Chondrocyte (in vitro differentiated cells): ENCODE measurements around the gene RASD1. TPM values are rescaled to one million over a fixed set of nuclear protein-coding genes. Genes with fewer than 3 reads are reported as not detected.
"Not testable (repeated sequence)": the region's sequence is repeated elsewhere in the genome, so short reads cannot be mapped to it uniquely, and the experiment has no call there.

Experiments
- DNase-seq: peaks from one replicate; pipeline ENCODE4 v3.0.0; 2021; ENCODE audit warnings: mixed read lengths, low spot score
- H3K27ac Mint-ChIP-seq: one replicate; pipeline ENCODE4 v1.8.0; 2021; ENCODE audit warnings: mild to moderate bottlenecking, moderate library complexity, mixed read lengths; ENCODE audit not compliant: unreplicated experiment
- H3K27me3 Mint-ChIP-seq: 2 replicates; pipeline ENCODE4 v1.8.0; 2021; ENCODE audit warnings: low read depth, mixed read lengths
- H3K36me3 Mint-ChIP-seq: 2 replicates; pipeline ENCODE4 v1.8.0; 2021; ENCODE audit warnings: low read depth, mixed read lengths
- H3K4me1 Mint-ChIP-seq: 2 replicates; pipeline ENCODE4 v1.8.0; 2021; ENCODE audit warnings: low read depth, mild to moderate bottlenecking, mixed read lengths
- H3K4me3 Mint-ChIP-seq: one replicate; pipeline ENCODE4 v1.8.0; 2021; ENCODE audit warnings: mild to moderate bottlenecking, moderate library complexity, mixed read lengths; ENCODE audit not compliant: unreplicated experiment
- H3K9me3 Mint-ChIP-seq: 2 replicates; pipeline ENCODE4 v1.8.0; 2021; ENCODE audit warnings: low read depth, mixed read lengths
- total RNA-seq: library from RNA; stranded (reverse); gene quantifications from 3 replicates; pipeline ENCODE4 v1.2.1, GENCODE V29; 2021
- TF ChIP-seq, protein P1 (sequence below): fragments of 200-600 bp; sonication (generic); IDR thresholded peaks from 2 replicates; pipeline ENCODE4 v1.5.0; 2021; ENCODE audit warnings: antibody characterized with exemption, mild to moderate bottlenecking, moderate library complexity

The RASD1 gene
- total RNA-seq, 1 donor from 2014 or later = 0.42 TPM

DNA sequence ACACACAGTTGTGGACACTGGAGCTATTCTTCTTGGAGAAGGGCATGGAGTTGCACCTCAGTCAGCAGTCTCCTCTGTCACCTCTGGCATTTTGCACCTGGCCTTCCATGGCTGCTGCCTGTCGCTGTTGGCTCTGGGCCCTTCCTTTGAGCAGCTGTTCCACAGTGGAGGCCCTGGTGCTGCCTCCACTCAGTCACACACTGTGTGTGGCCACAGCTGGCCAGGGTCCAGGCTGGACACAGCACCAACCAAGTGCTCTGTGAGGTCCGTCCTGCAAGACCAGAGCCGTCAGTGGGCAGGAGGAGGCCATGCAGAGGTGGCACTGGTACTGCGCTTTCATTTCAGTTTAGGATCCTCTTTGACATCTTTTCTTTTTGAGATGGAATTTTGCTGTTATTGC lies 41.0 kb downstream of the RASD1 start:
- H3K4me3 Mint-ChIP-seq = no peak overlapping the region
- H3K4me1 Mint-ChIP-seq = no peaks in the 10 kb centered on the region
- peaks cover 4% of the 10 kb centered on the region for H3K9me3 Mint-ChIP-seq
- no peak for DNase-seq
- peaks cover 18% of the 10 kb centered on the region for H3K27me3 Mint-ChIP-seq
- H3K36me3 Mint-ChIP-seq = no peaks in the 10 kb centered on the region
- TF ChIP-seq, protein P1, sequence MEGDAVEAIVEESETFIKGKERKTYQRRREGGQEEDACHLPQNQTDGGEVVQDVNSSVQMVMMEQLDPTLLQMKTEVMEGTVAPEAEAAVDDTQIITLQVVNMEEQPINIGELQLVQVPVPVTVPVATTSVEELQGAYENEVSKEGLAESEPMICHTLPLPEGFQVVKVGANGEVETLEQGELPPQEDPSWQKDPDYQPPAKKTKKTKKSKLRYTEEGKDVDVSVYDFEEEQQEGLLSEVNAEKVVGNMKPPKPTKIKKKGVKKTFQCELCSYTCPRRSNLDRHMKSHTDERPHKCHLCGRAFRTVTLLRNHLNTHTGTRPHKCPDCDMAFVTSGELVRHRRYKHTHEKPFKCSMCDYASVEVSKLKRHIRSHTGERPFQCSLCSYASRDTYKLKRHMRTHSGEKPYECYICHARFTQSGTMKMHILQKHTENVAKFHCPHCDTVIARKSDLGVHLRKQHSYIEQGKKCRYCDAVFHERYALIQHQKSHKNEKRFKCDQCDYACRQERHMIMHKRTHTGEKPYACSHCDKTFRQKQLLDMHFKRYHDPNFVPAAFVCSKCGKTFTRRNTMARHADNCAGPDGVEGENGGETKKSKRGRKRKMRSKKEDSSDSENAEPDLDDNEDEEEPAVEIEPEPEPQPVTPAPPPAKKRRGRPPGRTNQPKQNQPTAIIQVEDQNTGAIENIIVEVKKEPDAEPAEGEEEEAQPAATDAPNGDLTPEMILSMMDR = no peak
- no peak overlapping the region for H3K27ac Mint-ChIP-seq

DNA sequence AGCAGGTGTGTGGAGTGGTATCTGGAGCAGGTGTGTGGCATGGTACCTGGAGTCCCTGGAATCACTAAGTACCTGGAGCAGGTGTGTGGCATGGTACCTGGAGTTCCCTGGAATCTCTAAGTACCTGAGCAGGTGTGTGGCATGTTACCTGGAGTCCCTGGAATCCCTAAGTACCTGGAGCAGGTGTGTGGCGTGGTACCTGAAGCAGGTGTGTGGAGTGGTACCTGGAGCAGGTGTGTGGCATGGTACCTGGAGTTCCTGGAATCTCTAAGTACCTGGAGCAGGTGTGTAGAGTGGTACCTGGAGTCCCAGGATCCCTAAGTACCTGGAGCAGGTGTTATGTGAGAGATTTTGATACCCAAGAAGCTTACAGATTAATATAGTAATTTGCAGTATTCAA lies 41.5 kb downstream of the RASD1 start:
- H3K27ac Mint-ChIP-seq, H3K36me3 Mint-ChIP-seq, DNase-seq, H3K4me1 Mint-ChIP-seq, H3K9me3 Mint-ChIP-seq, H3K4me3 Mint-ChIP-seq: not testable (repeated sequence)
- peaks cover 18% of the 10 kb centered on the region for H3K27me3 Mint-ChIP-seq

DNA sequence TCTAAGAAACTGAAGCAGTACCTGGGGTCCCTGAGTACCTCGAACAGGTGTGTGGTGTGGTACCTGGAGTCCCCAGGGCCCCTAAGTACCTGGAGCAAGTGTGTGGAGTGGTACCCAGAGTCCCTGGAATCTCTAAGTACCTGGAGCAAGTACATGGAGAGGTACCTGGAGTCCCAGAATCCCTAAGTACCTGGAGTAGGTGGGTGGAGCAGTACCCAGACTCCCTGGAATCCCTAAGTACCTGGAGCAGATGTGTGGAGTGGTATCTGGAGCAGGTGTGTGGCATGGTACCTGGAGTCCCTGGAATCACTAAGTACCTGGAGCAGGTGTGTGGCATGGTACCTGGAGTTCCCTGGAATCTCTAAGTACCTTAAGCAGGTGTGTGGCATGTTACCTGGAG lies 41.9 kb downstream of the RASD1 start:
- Mint-ChIP-seq H3K27me3 (peaks cover 18% of the 10 kb centered on the region), H3K27ac (no peak overlapping the region), H3K36me3 (no peaks in the 10 kb centered on the region), H3K4me3 (no peak overlapping the region), H3K9me3 (no peaks in the 10 kb centered on the region), H3K4me1 (no peaks in the 10 kb centered on the region)
- DNase-seq = no peak
- TF ChIP-seq, protein P1 = no peak

DNA sequence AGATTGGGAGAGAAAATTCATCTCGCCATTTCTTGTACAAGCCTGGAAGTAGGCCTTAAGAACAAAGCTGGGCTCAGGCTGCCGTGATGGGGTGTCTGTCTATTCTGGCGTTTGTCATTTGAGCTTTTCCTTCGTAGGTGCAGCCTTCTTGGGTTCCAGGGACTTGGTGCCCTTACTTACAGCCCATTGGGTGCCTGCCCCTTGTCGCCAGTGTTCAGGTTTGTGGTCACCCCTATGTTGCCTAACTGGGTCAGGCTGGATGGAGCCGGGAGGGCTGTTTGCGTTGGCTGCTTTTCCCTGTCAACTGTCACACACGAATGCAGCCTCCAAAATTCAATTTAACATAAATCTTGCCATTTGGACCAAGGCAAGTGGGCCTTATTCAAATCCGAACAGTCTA lies 43.1 kb downstream of the RASD1 start:
- TF ChIP-seq, protein P1 = no peak
- Mint-ChIP-seq H3K4me1 (no peaks in the 10 kb centered on the region), H3K27me3 (peaks cover 17% of the 10 kb centered on the region), H3K27ac (no peak overlapping the region), H3K36me3 (no peaks in the 10 kb centered on the region), H3K9me3 (no peaks in the 10 kb centered on the region), H3K4me3 (no peak overlapping the region)
- DNase-seq = no peak

DNA sequence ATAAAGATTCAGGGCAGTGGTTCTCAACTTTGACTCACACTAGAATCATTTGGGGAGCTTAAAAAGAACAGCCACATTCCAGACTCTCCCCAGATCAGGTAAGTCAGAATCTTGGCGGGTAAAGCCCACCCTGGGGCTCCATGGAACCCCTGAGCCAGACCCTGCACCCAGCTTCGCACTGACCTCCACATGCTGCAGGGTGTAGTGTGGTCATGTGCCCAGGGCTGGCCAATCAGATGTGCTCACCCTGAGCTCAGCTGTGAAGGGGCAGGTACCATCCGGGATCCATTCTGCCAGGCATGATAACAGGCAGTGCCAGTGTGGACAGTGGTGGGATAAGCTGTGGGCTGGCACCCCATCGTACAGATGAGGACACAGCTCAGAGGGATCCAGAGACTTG lies 47.5 kb downstream of the RASD1 start:
- peaks cover 4% of the 10 kb centered on the region for H3K9me3 Mint-ChIP-seq
- H3K27ac Mint-ChIP-seq = no peak overlapping the region
- H3K27me3 Mint-ChIP-seq = peaks cover 4% of the 10 kb centered on the region
- peaks cover 13% of the 10 kb centered on the region for H3K4me1 Mint-ChIP-seq
- peaks cover 1% of the 10 kb centered on the region for H3K36me3 Mint-ChIP-seq
- no peak for DNase-seq
- TF ChIP-seq, protein P1 = no peak
- no peak overlapping the region for H3K4me3 Mint-ChIP-seq

DNA sequence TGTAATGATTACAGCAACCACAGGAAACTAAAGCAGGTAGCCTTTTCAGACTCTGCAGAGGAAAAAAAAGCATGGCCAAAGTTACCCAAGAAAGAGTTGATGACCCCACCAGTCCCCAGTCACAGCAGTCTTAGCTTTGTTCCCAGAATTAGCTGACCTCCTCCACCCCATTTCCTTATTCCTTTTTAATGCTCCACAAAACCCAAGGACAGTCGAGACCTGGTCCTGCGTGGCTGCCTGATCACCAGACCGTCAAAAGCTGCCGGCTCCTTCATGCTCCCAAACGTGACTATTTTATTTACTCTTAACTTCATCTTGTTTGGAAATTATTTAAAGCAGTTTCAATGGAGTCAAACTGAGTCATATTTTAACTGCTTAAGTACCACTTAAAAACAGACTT lies 48.1 kb downstream of the RASD1 start:
- Mint-ChIP-seq H3K4me3 (no peak overlapping the region), H3K27ac (no peak overlapping the region), H3K4me1 (peaks cover 13% of the 10 kb centered on the region), H3K27me3 (peaks cover 3% of the 10 kb centered on the region), H3K36me3 (peaks cover 1% of the 10 kb centered on the region), H3K9me3 (peaks cover 4% of the 10 kb centered on the region)
- no peak for DNase-seq
- TF ChIP-seq, protein P1 = no peak
